ENCODE results near the gene GGT6.
"Not testable (repeated sequence)": the region's sequence is repeated elsewhere in the genome, so short reads cannot be mapped to it uniquely, and the experiment has no call there.

The GGT6 gene, protein sequence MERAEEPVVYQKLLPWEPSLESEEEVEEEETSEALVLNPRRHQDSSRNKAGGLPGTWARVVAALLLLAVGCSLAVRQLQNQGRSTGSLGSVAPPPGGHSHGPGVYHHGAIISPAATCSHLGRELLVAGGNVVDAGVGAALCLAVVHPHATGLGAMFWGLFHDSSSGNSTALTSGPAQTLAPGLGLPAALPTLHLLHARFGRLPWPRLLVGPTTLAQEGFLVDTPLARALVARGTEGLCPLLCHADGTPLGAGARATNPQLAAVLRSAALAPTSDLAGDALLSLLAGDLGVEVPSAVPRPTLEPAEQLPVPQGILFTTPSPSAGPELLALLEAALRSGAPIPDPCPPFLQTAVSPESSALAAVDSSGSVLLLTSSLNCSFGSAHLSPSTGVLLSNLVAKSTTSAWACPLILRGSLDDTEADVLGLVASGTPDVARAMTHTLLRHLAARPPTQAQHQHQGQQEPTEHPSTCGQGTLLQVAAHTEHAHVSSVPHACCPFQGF

DNA sequence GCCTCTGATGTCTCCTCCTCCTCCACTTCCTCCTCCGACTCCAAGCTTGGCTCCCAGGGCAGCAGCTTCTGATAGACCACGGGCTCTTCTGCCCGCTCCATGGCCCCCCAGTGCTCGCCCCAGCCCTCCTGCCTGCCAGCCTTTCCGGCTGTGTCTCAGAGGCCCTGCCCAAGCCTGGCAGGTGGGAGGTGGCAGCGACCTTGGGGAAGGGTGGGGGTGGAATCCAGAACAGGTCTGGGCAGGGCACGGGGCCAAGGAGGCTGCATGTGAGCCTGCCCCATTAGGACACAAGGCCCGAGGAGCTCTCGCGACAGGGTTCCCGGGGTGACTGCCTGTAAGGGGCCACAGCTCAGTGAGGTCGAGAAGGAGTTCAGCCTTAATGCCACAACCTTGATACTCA lies at the start of gene GGT6:
Gene GGT6 (minus strand): TSS at position 157 of the 400 bp plus-strand sequence. CDS start 56 bp downstream, at position 101.
- no peak for DNase-seq

DNA sequence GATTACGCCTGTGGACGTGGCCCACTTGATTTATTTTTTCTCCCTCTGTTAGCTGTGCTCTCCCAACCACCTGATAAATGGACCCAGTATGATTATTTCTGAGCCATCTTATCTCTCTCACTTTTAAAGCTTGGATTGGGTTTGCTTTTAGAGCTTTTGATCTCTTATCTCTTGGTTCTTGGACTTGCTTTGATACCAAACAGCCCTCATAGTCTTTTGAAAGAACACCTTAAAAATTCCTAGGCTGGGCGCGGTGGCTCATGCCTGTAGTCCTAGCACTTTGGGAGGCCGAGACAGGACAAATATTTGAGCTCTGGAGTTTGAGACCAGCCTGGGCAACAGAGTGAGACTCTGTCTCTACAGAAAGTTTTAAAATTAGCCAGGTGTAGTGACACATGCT lies 49.8 kb upstream of the GGT6 start:
- no peak for DNase-seq

DNA sequence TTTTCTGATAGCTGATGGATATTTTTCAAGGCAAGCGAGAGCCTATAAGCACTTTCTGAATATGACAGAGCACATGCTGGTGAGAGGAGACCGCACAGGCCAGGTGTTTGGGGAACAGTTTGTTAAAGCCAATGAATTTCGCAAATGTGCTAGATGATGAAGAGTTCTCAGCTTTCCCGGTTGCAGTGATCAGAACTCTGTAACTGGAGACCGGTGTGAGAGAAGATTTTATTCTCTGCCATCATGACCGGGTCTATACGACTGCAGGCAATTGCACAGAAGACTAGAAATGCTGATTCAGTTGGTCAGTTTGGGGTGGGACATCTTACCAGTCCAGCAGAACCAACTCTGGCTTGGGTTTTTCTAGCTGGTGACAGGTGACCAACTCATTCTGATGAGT lies 49.4 kb upstream of the GGT6 start:
- no peak for DNase-seq

DNA sequence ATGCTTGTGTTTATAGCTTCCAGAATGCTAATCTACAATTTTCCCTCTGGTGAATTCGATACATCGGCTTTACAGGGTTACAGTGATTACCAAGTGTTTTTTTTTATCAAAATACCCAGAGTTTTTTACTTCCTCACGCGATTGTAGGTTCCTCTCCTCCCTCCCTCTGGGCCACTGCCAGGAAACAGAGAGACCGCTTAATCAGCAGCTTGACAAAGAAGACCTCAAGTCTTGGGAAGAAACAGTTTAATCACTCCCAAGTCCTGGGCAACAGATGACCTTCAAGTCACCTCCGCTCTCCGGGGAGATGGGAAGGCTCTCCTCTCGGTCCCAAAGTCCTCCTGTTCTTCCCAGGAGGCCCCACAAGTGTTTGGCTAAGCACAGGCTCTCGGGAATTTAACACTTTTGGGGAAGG lies 47.4 kb upstream of the GGT6 start:
- DNase-seq = no peak

DNA sequence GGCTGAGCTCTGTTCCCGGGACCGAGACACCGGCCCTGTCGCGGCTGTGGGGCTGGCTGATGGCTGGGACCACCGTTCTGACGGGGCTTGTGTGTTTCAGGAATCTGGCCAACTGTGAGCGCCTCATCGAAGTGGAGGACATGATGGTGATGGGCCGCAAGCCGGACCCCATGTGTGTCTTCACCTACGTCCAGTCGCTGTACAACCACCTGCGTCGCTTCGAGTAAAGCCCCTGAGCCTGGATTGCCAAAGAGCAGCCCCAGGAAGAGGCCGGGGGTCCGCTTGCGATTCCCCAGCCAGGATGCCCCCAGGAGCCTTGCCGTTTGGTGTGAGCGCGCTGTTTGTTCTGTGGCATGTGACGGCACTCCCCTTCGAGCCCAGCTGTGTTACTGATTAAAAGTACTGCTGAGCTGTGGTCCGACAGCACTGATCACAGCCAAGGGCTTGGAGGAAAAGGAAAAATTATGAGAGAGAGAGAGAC lies 46.9 kb upstream of the GGT6 start:
- DNase-seq = no peak

DNA sequence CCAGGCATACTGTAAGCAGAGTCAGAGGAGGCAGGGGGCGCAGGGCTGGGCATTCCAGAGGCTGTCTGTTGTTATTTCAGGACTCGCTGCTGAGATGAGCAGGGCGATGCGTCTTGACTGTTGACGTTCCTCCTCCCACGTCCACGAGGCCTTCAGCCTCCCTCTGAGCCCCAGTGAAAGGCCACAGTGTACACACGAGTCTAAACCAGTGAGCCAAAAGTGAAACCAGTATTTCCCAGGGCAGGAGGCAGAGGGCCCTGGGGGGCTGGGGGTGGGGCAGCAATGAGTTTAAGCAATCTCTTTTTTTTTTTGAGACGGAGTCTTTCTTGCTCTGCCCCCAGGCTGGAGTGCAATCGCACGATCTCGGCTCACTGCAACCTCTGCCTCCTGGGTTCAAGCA lies 45.4 kb upstream of the GGT6 start:
- no peak for DNase-seq

DNA sequence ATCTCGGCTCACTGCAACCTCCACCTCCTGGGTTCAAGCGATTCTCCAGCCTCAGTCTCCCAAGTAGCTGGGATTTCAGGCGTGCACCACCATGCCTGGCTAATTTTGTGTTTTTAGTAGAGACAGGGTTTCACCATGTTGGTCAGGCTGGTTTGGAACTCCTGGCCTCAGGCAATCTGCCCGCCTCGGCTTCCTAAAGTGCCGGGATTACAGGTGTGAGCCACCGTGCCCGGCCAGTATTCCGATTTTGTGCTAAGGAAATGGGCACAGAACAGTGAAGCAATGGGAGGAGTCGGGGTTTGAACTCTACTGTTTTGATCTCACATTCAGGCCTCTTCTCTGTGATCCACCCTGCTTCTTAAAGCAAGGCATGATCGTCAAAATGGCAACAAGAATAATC lies 44.4 kb upstream of the GGT6 start:
- not testable (repeated sequence) for DNase-seq

DNA sequence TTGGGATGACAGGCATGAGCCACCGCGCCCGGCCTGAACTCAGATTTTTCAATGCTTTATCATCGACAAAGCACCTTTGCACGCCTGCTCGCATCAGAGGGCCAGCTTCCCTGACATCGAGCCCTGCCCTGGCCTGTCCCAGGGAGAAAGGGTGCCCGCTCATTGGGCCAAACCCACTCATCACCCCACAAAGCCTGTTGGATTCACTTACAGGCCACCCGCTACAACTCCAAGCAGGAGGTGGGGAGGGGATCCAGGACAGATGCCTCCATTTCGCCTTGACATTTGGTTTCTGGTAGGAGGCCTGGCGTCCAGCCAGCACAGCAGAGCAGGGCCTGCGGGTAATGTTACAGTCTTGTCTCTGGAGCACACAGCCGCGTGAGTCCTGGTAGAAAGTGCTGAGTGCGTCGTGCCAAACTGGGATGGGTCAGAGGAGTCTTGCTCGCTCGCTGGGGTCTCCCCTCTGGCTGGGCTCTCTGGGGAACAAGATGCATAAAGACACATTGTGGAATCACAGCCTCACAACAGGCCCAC lies 43.8 kb upstream of the GGT6 start:
- peak; percentile 89 to 96 for DNase-seq

DNA sequence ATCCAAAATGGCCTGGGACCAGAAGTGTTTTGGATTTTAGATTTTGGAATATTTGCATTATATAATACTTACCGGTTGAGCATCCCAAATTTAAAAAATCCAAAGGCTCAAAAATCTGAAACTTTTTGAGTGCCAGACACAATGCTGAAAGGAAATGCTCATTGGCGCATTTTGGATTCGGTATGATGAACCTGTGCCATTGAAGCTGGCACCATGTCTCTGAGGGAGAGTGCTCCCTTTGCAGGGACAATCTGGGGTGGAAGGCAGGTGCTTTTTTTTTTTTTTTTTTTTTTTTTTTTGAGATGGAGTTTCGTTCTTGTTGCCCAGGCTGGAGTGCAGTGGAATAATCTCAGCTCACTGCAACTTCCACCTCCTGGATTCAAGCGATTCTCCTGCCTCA lies 41.7 kb upstream of the GGT6 start:
- DNase-seq = no peak

DNA sequence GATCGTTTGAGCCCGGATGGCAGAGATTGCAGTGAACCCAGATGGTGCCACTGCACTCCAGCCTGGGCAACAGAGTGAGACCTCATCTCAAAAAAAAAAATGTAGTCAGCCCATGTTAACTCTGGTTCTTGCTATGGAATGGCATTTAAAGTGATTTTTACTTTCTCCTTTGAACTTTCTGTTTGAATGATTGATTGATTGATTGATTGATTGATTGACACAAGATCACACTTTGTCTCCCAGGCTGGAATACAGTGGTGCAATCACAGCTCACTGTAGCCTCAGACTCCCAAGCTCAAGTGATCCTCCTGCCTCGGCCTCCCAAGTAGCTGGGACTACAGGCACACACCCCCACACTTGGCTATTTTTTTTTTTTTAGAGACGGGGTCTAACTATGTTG lies 40.9 kb upstream of the GGT6 start:
- no peak for DNase-seq

DNA sequence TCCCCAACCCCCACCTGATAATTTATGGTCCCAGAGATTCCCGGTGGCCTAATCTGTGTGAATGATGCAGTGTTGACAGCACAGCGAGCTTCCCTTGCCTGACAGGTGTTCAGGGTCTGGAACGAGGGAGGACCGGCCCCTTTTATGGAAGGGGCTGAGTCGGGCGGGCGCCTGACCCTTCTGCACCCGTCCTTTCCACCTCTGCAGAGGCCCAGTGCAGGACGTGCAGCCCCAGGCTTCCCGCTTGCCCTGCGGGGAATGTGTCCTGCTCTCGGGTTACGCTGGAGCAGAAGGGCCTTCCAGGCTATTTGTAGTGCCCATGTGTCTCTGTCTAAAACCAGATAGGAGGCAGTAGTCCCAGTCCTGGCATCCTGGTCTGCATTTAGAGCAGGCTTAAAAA lies 40.2 kb upstream of the GGT6 start:
- DNase-seq = peak in 1 of 2 experiments; percentile 49

DNA sequence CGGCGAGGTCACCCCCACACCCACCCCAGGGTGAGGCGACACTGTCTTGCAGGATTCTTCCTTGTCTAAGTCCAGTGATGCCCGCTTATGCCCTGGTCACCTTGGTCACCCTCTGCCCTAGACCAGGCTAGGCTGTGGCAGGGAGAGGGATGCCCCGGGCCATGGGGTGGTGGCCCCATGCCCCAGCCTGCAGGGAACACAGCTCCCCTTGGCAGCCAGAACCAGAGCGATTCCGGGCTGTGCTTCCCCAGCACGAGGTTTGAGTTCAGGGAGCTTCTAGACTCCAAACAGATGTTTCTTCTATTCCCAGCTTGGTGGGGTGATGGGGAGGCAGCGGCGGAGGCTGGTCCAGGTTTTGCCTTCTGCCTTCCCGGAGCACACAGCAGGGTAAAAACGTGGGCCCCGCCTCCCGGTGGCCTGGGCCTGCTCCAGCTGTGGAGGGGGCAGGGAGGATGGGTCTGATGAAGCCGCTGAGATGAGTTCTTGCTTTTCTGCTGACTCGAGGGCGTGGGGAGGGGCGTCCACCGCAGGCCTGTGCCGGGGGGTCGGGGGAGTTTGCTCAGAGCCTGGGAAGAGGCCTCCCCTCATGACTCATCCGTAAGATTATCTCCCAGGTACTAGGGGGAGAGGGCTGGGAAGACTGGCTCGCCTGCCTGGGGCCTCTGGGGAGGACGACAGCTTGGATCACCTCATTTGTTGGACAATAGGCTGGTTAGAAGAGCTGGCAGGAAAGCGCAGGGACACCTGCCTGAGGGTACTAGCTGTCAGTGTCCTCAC lies 39.3 kb upstream of the GGT6 start:
- DNase-seq = peak; percentile 5 to 83

DNA sequence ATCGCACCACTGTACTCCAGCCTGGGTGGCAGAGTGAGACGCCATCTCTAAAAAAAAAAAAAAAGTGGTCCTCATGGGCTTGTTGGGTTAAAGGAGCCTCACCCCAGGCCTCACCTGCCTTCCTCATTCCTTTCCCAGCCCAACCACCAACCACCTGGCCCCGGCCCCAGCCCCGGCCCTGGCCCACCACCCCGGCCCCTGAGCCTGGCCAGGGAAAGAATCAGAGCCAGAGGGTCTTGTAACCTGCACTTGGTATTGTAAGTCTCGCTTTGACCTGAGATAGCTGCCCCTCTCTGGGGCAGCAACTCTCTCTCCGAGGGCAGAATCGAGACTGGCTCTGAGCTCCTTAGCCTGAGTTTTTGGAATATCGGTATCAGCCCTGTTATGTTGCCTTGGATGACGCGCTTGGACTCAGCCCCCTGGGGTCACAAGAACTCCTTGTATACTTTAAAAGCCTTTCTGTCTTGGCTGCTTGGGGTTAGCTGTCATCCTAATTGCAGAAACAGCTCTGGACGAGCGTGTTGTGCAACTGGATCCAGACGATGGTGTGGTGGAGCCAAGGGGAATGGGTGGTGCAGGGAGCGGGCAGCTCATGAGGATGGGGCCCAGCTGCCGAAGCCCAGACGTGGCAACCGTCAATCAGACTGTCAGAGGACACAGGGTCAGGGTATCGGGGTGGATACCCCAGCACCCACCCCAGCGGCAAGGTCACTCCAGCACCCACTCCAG lies 38.6 kb upstream of the GGT6 start:
- no peak for DNase-seq

DNA sequence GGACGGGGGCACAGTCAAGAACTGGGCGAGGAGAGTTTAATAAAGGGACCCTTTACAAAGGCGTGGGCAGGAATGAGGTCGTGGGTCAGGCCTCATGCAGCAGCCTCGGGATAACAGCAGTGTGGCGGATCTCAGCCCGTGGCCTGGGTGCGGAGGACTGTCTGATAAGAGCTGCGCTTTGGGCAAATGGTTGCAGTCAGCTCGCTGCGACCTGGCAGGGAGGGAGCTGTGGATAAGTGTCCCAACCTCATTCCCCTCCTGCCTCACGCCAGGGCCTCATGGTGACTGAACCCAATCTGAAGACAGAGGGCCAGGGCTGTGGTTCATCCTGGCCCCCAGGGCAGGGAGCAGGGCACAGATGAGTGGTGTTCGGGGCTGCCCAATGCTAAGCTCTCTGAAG lies 37.6 kb upstream of the GGT6 start:
- DNase-seq = no peak

DNA sequence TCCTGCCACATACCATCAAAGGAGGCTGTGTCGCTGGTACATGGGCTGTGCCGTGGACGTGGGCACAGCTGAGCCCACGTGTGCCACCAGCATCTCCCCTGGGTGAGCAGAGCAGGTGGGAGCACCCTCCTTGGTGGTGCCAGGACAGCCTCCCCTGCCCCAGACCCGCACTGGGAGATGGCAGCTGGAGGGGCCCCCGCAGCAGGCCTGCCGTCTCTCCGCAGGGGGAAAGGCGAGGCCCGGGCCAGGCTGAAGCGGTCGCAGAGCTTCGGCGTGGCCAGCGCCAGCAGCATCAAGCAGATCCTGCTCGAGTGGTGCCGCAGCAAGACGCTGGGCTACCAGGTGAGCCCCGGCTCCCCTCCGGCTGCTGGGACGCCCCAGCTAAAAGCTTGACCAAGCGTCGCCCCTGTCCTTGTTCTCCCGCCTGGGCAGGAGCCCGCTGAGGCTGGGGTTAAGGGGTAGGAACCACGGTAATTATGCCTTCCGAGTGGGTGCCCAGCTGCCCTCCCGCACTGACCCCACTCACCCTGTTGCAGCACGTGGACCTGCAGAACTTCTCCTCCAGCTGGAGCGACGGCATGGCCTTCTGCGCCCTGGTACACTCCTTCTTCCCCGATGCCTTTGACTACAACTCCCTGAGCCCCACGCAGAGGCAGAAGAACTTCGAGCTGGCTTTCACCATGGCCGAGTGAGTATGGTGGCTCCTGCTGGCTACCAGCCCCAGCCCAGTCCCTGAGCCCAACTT lies 36.4 kb upstream of the GGT6 start:
- no peak for DNase-seq

DNA sequence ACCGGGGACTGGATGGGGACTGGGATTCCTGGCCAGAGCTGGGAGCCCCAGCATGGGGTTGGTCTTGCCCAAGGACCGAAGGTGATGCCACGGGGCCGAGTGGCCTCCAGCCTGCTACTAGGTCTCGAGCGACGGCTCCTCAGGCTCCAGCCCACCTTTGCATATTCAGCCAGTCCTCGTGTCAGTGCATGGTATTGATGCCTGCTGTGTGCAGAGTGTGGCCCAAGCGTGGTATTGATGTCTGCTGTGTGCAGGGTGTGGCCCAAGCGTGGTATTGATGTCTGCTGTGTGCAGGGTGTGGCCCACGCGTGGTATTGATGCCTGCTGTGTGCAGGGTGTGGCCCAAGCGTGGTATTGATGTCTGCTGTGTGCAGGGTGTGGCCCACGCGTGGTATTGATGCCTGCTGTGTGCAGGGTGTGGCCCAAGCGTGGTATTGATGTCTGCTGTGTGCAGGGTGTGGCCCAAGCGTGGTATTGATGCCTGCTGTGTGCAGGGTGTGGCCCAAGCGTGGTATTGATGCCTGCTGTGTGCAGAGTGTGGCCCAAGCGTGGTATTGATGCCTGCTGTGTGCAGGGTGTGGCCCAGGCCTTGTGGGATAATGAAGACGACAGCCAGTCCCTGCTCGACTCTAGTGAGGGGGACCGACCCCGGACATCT lies 35.4 kb upstream of the GGT6 start:
- DNase-seq = not testable (repeated sequence)

DNA sequence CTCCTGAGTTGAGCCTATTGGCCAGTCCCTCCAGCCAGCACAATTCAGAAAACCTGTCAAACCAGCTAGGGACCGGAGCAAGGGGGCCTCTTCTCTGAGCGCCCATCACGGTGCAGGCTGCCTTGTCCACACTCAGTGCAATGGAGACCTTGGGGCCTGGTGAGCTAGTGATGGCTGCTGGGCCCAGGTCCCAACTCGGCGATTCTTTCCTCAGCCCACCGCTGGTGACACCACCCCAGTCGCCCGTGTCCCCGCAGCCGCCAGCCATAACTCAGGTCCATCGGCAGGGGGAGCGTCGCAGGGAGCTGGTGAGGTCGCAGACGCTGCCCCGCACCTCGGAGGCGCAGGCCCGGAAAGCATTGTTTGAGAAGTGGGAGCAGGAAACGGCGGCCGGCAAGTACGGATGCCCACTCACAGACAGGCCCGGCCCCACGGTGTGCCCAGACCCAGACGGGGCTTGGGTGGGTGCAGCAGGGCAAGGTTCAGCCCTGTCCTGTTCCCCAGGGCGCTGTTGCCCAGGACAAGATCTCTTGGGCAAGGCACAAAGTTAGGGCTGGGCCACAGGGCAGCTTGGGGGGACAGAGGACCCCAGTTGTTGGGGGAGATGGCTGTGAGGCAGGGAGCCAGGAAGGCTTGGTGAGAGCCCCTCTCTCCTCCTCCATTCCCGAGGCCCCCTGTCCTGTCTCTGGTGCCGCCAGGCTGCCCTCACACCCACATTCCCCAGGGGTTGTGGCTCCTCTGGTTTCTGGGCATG lies 34.7 kb upstream of the GGT6 start:
- no peak for DNase-seq

DNA sequence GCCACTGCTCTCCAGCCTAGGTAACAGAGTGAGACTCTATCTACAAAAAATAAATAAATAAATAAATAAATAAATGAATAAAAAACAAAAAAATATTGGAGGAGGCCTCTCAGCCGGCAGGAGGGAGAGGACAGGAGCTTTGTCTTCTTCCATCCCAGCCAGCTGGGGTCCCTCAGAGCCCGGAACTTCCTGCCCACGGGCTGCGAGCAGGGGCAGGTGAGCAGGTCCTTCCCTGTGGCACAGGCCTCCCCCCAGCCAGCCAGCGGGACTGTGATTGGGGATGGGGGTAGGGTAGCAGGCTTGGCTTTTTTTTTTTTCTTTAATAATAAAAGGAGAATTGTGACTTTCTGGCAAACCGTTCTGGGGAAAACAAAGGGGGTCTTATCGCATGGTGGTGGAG lies 34.0 kb upstream of the GGT6 start:
- DNase-seq = no peak

DNA sequence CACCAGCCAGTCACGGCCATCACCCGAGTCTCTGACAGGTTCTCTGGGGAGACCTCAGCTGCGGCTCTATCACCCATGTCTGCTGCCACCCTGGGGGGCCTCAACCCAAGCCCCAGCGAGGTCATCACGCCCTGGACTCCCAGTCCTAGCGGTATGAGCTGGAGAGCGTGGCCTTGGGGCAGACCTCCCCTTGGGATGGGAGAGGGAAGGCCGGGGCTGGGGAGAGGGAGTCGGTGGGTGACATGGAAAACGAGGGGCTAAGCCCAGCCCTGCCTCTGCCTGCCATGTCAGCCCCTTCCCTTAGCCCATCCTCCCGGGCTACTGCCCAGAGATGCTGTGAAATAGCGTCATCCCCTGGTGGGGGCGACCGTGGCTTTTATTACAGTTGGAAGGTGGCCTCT lies 32.6 kb upstream of the GGT6 start:
- no peak for DNase-seq

DNA sequence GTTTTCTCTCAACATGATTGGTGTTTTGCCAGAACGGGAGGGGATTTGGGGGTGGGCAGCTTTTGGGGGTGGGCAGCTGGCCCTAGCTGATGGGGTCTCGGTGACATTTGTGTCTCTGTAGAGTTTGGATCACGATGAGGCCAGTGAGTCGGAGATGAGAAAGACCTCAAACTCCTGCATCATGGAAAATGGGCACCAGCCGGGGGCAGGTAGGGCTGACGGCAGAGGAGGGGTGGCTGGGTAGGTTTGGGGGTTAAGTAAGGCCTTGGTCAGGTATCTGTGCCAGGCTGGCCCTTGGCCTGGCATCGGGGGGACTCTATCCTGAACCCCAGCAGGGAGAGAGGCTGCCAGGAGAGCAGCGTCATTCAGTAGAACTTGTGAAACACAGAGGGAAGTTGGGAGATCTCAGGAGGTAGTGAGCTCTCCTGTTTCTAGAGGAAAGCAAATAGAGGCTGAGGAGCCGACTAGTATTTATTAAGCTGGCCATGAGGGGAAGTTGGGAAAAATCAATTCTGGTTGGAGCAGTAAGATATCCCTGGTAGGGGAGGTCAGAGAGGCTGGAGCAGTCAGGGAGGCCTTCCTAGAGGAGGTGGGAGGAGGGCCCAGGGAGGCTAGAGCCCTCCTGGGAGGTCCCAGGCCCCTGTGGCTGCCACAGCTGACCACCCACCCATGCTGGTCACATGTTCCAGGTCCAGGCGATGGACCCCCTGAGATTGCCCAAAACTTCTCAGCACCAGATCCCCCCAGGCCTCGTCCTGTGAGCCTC lies 32.0 kb upstream of the GGT6 start:
- no peak for DNase-seq
